Activated CD4-positive, alpha-beta T cell treated with anti-CD3 and anti-CD28 coated beads, Interleukin-2, amount 10 ng/mL, durations not matched to agents 7 days and 5 days (primary cell): ENCODE measurements around the gene TFF1. TPM values are rescaled to one million over a fixed set of nuclear protein-coding genes. Genes with fewer than 3 reads are reported as not detected.

Source experiments
- CTCF ChIA-PET: fragments of 350-600 bp; sonication (Branson Sonifier 250); formaldehyde crosslinking; loops from one replicate; lab custom pipeline; 2021; ENCODE audit warnings: antibody characterized with exemption; lab: Charles Lee
- POLR2A ChIA-PET: fragments of 350-600 bp; sonication (Branson Sonifier 250); formaldehyde crosslinking; loops from one replicate; lab custom pipeline; 2021; ENCODE audit warnings: antibody characterized with exemption; lab: Charles Lee
- DNase-seq: peaks from one replicate; pipeline ENCODE4 v3.0.0-alpha.2; 2020
- H3K27ac Mint-ChIP-seq: one replicate; pipeline ENCODE4 v1.8.0; 2021; ENCODE audit warnings: mild to moderate bottlenecking, moderate library complexity, mixed read lengths
- H3K27me3 Mint-ChIP-seq: one replicate; pipeline ENCODE4 v1.8.0; 2021; ENCODE audit warnings: mixed read lengths
- H3K36me3 Mint-ChIP-seq: one replicate; pipeline ENCODE4 v1.8.0; 2021; ENCODE audit warnings: low read depth, mixed read lengths
- H3K4me1 Mint-ChIP-seq: one replicate; pipeline ENCODE4 v1.8.0; 2021; ENCODE audit warnings: mixed read lengths
- H3K4me3 Mint-ChIP-seq: one replicate; pipeline ENCODE4 v1.8.0; 2021; ENCODE audit warnings: mild to moderate bottlenecking, moderate library complexity, mixed read lengths
- H3K9me3 Mint-ChIP-seq: one replicate; pipeline ENCODE4 v1.8.0; 2021; ENCODE audit warnings: mixed read lengths
- total RNA-seq, 2 experiments: library from RNA; stranded (reverse); gene quantifications; one replicate each; pipeline ENCODE4 v1.2.3, GENCODE V29; 2021

Gene TFF1
- total RNA-seq, 2 experiments from 2014 or later = not detected

DNA sequence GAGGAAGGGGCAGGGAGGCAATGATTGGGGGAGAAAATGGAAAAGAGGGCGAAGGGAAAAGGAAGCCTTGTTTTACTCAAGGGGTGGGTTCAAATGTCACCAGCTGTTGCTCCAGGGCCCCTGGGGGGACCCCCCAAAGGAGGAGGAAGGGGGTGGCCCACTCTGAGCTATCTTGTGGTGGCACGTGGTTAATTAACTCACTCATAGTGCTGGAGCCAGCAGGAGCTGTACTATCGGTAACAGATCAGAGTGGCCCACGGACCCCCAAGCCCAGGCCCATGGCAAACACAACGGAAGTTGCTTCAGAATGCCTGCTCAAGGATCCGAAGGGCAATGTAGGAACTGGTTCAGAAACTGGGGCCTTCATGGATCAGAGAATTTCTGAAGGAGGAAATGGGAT lies 22.8 kb downstream of the TFF1 start:
- ChIA-PET POLR2A (no interaction called here), CTCF (no interaction called here)
- DNase-seq = no peak
- H3K4me3 Mint-ChIP-seq = no peak overlapping the region
- no peak overlapping the region for H3K27ac Mint-ChIP-seq
- H3K9me3 Mint-ChIP-seq = no peaks in the 10 kb centered on the region
- H3K4me1 Mint-ChIP-seq = peaks cover 2% of the 10 kb centered on the region
- H3K36me3 Mint-ChIP-seq = no peaks in the 10 kb centered on the region
- H3K27me3 Mint-ChIP-seq = no peaks in the 10 kb centered on the region

DNA sequence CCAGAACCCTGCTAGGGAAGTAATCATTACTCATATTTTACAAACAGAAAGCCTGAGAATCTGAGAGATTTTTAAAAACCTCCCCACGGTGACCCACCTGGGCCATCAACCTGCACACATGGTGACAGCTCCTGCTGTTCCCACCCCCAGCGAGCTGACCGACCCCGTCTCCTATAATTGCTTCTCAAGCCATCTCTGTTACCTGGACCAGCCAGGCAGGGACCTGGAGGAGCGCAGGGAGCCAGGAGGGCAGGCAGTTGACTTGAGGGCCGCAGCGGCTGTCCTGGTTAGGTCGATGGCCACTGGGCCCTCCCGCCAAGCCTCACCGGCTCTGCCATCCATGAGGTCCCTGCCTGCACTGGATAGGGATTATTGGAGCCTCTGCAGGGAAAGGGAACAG lies 23.2 kb downstream of the TFF1 start:
- no peak overlapping the region for H3K27ac Mint-ChIP-seq
- POLR2A ChIA-PET = interaction anchor here (0.6 kb wide), 1 partner anchor 172 kb away, joined by 3 read pairs; no protein-coding TSS in a partner anchor
- H3K36me3 Mint-ChIP-seq = no peaks in the 10 kb centered on the region
- H3K4me3 Mint-ChIP-seq = no peak overlapping the region
- H3K27me3 Mint-ChIP-seq = no peaks in the 10 kb centered on the region
- H3K9me3 Mint-ChIP-seq = no peaks in the 10 kb centered on the region
- peaks cover 5% of the 10 kb centered on the region for H3K4me1 Mint-ChIP-seq
- CTCF ChIA-PET = interaction anchor here (1.0 to 1.1 kb wide), 2 partner anchors 10 to 107 kb away, joined by 3 read pairs; no protein-coding TSS in a partner anchor
- DNase-seq = no peak

DNA sequence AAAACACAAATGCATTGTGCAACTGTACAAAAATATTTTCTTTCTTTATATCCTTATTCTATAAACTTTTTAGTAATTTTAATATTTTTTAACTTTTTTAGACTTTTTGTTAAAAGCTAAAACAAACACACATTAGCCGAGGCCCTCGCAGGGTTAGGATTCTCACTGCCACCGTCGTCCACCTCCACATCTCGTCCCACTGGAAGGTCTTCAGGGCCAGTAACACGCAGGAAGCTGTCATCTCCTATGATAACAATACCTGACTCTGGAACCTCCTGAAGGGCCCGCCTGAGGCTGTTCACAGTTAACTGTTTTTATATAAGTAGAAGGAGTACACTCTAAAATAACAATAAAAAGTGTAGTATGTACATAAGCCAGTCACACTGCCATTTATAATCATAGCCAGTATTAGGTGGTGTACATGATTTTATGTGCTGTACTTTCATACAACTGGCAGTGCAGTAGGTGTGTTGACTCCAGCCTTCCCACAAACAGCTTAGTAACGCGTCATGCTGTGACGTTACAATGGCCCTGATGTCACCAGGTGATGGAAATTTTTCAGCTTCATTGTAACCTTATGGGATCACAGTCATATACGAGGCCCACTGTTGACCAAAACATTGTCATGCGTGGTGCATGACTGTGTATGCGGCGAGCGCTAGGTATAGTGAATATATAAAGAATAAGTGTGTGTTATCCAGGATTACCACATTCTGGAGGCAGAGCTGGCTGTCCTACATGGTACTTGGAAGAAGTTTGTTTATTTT lies 24.4 kb downstream of the TFF1 start:
- POLR2A ChIA-PET = no interaction called here
- DNase-seq = no peak
- H3K27me3 Mint-ChIP-seq = peaks cover 7% of the 10 kb centered on the region

DNA sequence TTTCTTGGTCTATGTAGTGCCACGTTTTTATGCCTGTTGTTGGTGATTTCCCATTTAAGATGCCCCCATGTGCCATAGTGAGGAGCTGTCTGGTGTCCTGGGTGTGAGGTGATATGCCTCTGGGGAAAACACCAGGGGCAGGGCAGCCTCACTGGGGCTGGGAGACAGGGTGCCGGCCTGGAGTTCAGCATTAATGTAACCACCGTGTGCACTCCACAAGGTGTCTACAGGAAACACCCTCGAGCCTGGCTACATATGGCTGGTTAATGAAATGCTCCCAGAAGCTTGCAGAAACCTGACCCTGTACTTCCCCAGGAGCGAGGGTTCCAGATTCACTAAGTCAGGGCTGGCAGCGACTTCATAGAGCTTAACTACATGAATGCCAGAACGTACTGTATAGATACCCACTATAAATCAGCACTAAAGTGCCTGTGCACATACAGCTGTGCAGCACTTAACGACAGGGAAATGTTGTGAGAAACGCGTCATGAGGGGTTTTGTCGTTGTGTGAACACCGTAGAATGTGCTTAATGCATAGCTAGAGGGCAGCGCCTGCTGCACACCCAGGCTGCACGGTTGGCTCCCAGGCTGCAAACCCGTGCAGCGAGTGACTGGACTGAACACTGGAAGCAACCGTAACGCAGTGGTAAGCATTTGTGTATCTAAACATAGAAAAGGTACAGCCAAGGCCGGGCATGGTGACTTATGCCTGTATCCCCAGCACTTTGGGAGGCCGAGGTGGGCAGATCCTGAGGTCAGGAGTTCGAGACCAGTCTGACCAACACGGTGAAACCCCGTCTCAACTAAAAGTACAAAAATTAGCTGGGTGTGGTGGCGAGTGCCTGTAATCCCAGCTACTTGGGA lies 25.9 kb downstream of the TFF1 start:
- H3K27ac Mint-ChIP-seq = no peak overlapping the region
- no peak overlapping the region for H3K4me3 Mint-ChIP-seq
- no peak for DNase-seq
- ChIA-PET POLR2A (no interaction called here), CTCF (interaction anchor here (0.6 to 1.3 kb wide), 4 partner anchors 41 to 529 kb away, joined by 3 read pairs; no protein-coding TSS in a partner anchor)
- no peaks in the 10 kb centered on the region for H3K36me3 Mint-ChIP-seq
- no peaks in the 10 kb centered on the region for H3K9me3 Mint-ChIP-seq
- peaks cover 16% of the 10 kb centered on the region for H3K27me3 Mint-ChIP-seq
- peaks cover 12% of the 10 kb centered on the region for H3K4me1 Mint-ChIP-seq

More for the DNA sequence above, 24.4 kb downstream of the TFF1 start:
- Mint-ChIP-seq H3K36me3 (no peaks in the 10 kb centered on the region), H3K9me3 (no peaks in the 10 kb centered on the region), H3K4me3 (no peak overlapping the region), H3K4me1 (peaks cover 12% of the 10 kb centered on the region), H3K27ac (no peak overlapping the region)
- CTCF ChIA-PET = interaction anchor here (0.6 to 1.1 kb wide), 5 partner anchors 11 to 109 kb away, joined by 3 read pairs; no protein-coding TSS in a partner anchor

DNA sequence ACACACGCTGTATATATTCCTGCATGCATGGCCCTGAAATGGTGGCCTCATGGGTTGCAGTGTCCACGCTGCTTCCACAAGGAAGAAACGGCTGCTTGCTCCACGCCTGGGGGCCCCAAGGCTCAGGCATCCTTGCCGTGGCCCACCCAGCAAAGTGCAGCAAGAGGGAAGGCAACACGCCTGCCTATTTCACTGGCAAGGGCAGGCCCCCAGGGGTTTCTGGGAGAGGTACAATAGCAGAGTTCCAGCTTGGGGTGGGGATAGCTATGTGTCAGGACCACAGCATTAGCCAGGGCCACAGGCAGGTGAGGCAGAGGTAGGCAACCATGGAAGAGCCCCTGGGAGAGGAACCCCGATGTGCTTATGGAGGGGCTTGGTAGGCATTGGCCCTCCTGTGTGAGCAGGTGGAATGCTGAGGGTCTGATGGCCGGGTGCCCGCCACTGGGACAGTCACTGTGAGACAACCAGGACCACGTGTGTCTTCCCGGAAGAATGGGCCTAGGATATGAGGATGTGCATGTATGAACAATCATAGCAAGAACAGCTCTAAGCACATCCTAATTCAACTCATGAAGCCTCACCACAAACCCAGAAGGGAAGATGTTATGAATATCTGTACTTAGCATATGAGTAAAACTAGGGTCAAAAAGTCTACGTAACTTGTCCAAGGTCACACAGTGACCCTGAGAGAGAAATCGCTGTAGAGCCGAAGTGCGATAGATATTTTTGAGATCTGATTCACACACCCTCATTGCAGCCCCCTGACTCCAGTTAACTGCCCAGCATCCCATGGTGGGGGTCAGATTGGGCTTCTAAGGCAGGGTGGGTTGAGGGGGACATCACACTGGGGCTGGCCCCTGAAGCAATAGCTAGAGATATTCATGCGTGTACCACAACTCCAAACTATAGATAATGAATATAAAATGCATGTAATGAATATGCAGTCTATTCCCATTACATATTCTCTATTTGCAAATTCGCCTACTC lies 27.3 kb downstream of the TFF1 start:
- Mint-ChIP-seq H3K9me3 (no peaks in the 10 kb centered on the region), H3K36me3 (no peaks in the 10 kb centered on the region), H3K4me1 (peaks cover 12% of the 10 kb centered on the region), H3K27ac (no peak overlapping the region), H3K4me3 (no peak overlapping the region), H3K27me3 (peaks cover 16% of the 10 kb centered on the region)
- POLR2A ChIA-PET = interaction anchor here (0.7 kb wide), 1 partner anchor 65 kb away, joined by 3 read pairs; the partner anchor contains the start of gene UBASH3A
- DNase-seq = no peak
- CTCF ChIA-PET = interaction anchor here (0.7 to 1.7 kb wide), 11 partner anchors 11 to 198 kb away, joined by 3 to 5 read pairs (median 3); partner anchors contain the start of gene UBASH3A

DNA sequence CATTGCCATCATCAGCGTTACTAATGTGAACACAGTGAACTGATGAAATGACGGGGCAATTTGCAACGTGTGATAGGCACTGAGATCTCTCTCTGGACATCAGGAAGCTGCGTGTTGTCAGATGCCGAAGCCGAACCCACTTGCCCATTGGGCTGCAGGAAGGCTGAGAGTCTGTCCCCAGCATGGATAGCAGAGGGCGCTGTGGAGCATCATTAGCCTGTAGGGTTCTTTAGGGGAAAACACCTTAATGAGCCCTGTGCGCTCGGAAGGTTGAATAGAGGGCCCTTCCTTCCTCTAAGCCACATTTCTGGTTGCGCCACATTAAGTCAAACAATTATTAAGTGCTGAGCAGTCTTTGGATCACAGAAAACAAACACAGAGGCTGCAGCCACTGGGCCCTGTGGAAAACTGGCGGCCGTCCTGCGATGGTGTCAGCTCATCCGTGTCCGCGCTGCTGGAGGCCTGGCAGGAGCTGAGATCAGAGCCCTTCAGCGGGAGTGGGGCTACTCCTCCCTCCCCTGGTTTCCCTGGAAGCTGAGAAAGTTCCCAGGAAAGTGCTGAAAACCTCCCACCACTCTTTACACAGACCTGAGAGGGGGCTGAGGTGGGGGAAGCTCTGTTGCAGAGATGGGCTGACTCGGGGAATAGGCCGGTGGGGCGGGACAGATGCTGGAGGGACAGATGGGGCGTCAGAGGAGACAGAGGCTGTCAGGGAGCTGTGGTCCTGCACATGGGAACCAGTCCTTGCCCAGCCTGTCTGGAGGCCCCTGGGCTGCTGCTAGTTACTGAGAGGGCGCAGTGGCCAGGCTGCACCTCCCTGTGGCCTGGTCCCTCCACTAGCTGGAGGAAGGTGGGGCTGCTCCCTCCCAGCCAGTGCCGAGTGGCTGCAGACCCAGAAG lies 28.3 kb downstream of the TFF1 start:
- H3K4me3 Mint-ChIP-seq = no peak overlapping the region
- H3K27me3 Mint-ChIP-seq = peaks cover 16% of the 10 kb centered on the region
- H3K36me3 Mint-ChIP-seq = no peaks in the 10 kb centered on the region
- ChIA-PET POLR2A (interaction anchor here (0.6 kb wide), 1 partner anchor 67 kb away, joined by 6 read pairs; no protein-coding TSS in a partner anchor), CTCF (interaction anchor here (0.7 to 1.7 kb wide), 12 partner anchors 10 to 198 kb away, joined by 3 to 5 read pairs (median 4); partner anchors contain the start of gene UBASH3A)
- H3K4me1 Mint-ChIP-seq = peaks cover 12% of the 10 kb centered on the region
- peak; percentile 86 for DNase-seq
- H3K9me3 Mint-ChIP-seq = no peaks in the 10 kb centered on the region
- no peak overlapping the region for H3K27ac Mint-ChIP-seq

DNA sequence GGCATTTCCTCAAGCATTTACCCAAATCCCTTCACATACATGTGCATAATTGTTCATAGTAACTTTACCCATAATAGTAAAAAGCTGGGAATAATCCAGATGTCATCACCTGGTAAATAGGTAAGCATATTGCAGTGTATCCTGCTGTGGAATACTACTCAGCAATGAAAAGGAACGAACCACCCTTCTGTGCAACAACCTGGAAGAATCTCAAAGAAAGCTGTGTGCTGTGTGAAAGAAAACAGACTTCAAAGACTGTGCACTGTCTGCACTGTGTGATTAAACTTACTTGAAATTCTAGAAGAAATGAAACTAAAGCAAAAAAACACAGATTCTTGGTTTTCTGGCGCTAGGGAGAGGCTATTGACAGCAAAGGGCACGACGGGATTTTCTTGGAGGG lies 29.1 kb downstream of the TFF1 start:
- Mint-ChIP-seq H3K4me1 (peaks cover 12% of the 10 kb centered on the region), H3K9me3 (peaks cover 2% of the 10 kb centered on the region), H3K27me3 (peaks cover 22% of the 10 kb centered on the region), H3K36me3 (no peaks in the 10 kb centered on the region), H3K4me3 (no peak overlapping the region), H3K27ac (no peak overlapping the region)
- no peak for DNase-seq
- ChIA-PET CTCF (interaction anchor here (1.1 to 1.7 kb wide), 5 partner anchors 27 to 131 kb away, joined by 3 to 5 read pairs (median 4); partner anchors contain the start of gene UBASH3A), POLR2A (no interaction called here)

DNA sequence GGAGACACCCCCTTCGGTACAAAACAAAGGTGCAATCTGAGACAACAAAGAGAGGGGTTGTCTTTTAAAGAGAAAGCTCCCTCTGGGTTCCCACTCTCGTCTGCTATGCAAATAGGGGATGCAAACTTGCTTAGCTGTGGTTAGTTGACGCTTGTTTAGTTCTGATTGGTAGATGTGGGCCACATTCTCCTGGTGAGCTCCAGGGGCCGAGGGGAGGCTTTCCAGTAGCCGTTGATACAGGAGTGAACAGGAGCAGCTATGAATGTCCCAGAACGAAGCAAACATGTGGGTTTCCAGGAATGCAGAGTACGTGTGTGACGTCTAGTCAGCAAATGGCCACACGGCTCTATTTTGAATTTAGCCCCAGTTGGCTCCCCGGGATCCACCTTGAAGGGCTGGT lies 30.3 kb downstream of the TFF1 start:
- Mint-ChIP-seq H3K9me3 (peaks cover 7% of the 10 kb centered on the region), H3K4me3 (no peak overlapping the region), H3K27ac (no peak overlapping the region), H3K4me1 (peaks cover 12% of the 10 kb centered on the region), H3K36me3 (no peaks in the 10 kb centered on the region), H3K27me3 (peaks cover 27% of the 10 kb centered on the region)
- POLR2A ChIA-PET = interaction anchor here (0.6 kb wide), 1 partner anchor 192 kb away, joined by 3 read pairs; no protein-coding TSS in a partner anchor
- no peak for DNase-seq
- CTCF ChIA-PET = no interaction called here

DNA sequence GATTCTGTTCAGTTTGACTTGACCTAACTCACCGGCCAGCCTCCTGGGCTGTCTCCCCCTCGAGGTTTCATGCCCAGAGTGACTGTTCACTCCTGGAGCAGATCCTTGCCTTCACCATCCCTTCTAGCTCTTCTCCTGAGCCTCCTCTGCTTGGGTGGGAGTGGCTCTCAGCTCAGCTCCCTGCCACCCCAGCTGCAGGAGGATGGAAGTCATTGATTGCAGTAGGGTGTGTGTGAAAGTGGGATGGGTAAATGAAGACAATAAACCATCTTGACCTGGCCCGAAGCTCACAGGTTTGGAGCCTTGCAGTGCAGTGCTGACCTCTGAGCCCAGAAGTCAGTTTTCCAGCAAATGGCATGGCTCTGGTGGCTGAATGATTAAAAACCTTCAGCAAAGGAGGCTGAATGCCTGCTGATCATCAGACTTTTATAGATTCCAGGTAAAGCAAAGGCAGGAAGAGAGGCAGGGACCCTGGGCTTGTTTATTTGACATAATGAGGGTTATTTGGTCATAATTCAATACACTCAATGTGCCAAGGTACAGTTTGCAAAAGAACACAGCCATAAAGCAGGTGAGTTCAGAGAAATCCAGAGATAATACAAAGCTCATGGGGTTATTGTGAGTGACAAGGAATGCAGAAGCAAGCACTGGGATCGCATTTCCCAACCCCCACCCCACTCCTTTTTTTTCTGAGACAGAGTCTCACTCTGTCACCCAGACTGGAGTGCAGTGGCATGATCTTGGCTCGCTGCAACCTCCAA lies 33.6 kb downstream of the TFF1 start:
- CTCF ChIA-PET = interaction anchor here (1.1 kb wide), 1 partner anchor 100 kb away, joined by 4 read pairs; no protein-coding TSS in a partner anchor
- H3K36me3 Mint-ChIP-seq = no peaks in the 10 kb centered on the region
- peaks cover 3% of the 10 kb centered on the region for H3K4me1 Mint-ChIP-seq
- no peak for DNase-seq
- peaks cover 7% of the 10 kb centered on the region for H3K9me3 Mint-ChIP-seq
- H3K4me3 Mint-ChIP-seq = no peak overlapping the region
- H3K27ac Mint-ChIP-seq = no peak overlapping the region
- POLR2A ChIA-PET = no interaction called here
- peaks cover 37% of the 10 kb centered on the region for H3K27me3 Mint-ChIP-seq

DNA sequence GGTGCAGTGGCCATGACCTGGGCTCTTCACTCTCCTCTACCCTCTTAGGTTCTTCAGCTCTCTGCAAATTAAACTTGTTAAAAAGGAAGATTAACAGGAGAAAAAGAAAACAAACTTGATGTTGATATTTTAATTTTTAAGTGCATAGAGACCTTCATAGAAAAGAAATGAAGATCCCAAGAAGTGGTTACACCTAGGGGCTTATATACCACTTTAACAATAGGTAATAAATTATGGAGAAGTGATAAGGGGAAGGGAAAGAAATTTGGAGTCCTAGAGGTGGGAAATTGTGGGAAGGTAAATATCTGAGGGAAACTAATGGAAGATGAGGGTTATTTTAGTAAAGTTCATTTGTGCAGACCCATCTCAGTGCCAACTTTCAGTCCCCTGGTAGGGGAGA lies 34.7 kb downstream of the TFF1 start:
- no peak overlapping the region for H3K27ac Mint-ChIP-seq
- ChIA-PET POLR2A (no interaction called here), CTCF (no interaction called here)
- peaks cover 29% of the 10 kb centered on the region for H3K27me3 Mint-ChIP-seq
- no peaks in the 10 kb centered on the region for H3K4me1 Mint-ChIP-seq
- DNase-seq = no peak
- no peak overlapping the region for H3K4me3 Mint-ChIP-seq
- peaks cover 7% of the 10 kb centered on the region for H3K9me3 Mint-ChIP-seq
- H3K36me3 Mint-ChIP-seq = no peaks in the 10 kb centered on the region
